Effector memory CD4-positive, alpha-beta T cell (primary cell): Measurements from ENCODE around the gene INMT.

ENCODE experiments used
- DNase-seq, 3 donors: peaks; one replicate each; pipeline ENCODE4 v3.0.0-alpha.2; 2020
- H3K27ac ChIP-seq: 2 replicates; pipeline ENCODE4 v1.7.0; 2013; ENCODE audit warnings: mild to moderate bottlenecking, low read length, moderate library complexity; ENCODE audit not compliant: insufficient read depth, poor library complexity, severe bottlenecking
- H3K27me3 ChIP-seq: replicated peaks from 2 replicates; pipeline ENCODE4 v1.7.0; 2013; ENCODE audit warnings: mild to moderate bottlenecking, low read length; ENCODE audit not compliant: insufficient read depth, control insufficient read depth, poor library complexity, severe bottlenecking
- H3K36me3 ChIP-seq: 2 replicates; pipeline ENCODE4 v1.7.0; 2013; ENCODE audit warnings: mild to moderate bottlenecking, low read length, moderate library complexity; ENCODE audit not compliant: control insufficient read depth, insufficient read depth
- H3K4me1 ChIP-seq: 2 replicates; pipeline ENCODE4 v1.7.0; 2013; ENCODE audit warnings: low read length, mild to moderate bottlenecking; ENCODE audit not compliant: control insufficient read depth, insufficient read depth, poor library complexity, severe bottlenecking
- H3K4me3 ChIP-seq: 2 replicates; pipeline ENCODE4 v1.7.0; 2013; ENCODE audit warnings: low read length, low read depth, mild to moderate bottlenecking; ENCODE audit not compliant: insufficient read depth, poor library complexity, severe bottlenecking
- H3K9me3 ChIP-seq: 2 replicates; pipeline ENCODE4 v1.7.0; 2013; ENCODE audit warnings: mild to moderate bottlenecking, low read length, moderate library complexity; ENCODE audit not compliant: control insufficient read depth
- total RNA-seq, 3 donors: gene quantifications; one replicate each; lab custom pipeline; 2026; lab: John Stamatoyannopoulos, UW

The INMT gene
- total RNA-seq, result 0.26 to 0.52 (median 0.39) reads per million in 3 donors

- H3K36me3 ChIP-seq, result no peaks in the 10 kb centered on the region
- H3K9me3 ChIP-seq, result no peaks in the 10 kb centered on the region
- DNase-seq, result no peak
- no peaks in the 10 kb centered on the region for H3K27me3 ChIP-seq
- no peak within 1 kb of the TSS for H3K27ac ChIP-seq
- H3K4me1 ChIP-seq, result no peaks in the 10 kb centered on the region
- H3K4me3 ChIP-seq, result no peak within 1 kb of the TSS
Measured at GRCh38 chr7:30751696-30752273, at the start of gene INMT. TSS of gene INMT (plus strand) at chr7:30752135. CDS start at chr7:30752151, 16 bp downstream.

GRCh38 chr7:30702200-30702599 lies 49.7 kb upstream of the INMT start:
- no peaks in the 10 kb centered on the region for H3K36me3 ChIP-seq
- peak in 1 of 3 donors; percentile 16 for DNase-seq
- no peak overlapping the region for H3K4me3 ChIP-seq
- no peak overlapping the region for H3K27ac ChIP-seq
- no peaks in the 10 kb centered on the region for H3K4me1 ChIP-seq
- no peaks in the 10 kb centered on the region for H3K27me3 ChIP-seq
- H3K9me3 ChIP-seq, result no peaks in the 10 kb centered on the region

- Histone ChIP-seq H3K9me3 (no peaks in the 10 kb centered on the region), H3K27me3 (no peaks in the 10 kb centered on the region), H3K36me3 (no peaks in the 10 kb centered on the region), H3K27ac (no peak overlapping the region), H3K4me1 (no peaks in the 10 kb centered on the region), H3K4me3 (no peak overlapping the region)
- DNase-seq, result no peak
Measured at GRCh38 chr7:30703756-30704155, 48.2 kb upstream of the INMT start.

- H3K4me3 ChIP-seq, result no peak overlapping the region
- no peaks in the 10 kb centered on the region for H3K4me1 ChIP-seq
- no peaks in the 10 kb centered on the region for H3K27me3 ChIP-seq
- H3K9me3 ChIP-seq, result no peaks in the 10 kb centered on the region
- H3K36me3 ChIP-seq, result no peaks in the 10 kb centered on the region
- H3K27ac ChIP-seq, result no peak overlapping the region
- no peak for DNase-seq
Measured at GRCh38 chr7:30705008-30705407, 46.9 kb upstream of the INMT start.

GRCh38 chr7:30705596-30705995 lies 46.3 kb upstream of the INMT start:
- H3K27ac ChIP-seq, result no peak overlapping the region
- H3K27me3 ChIP-seq, result no peaks in the 10 kb centered on the region
- no peak for DNase-seq

GRCh38 chr7:30706316-30706715 lies 45.6 kb upstream of the INMT start:
- Histone ChIP-seq H3K9me3 (no peaks in the 10 kb centered on the region), H3K27me3 (no peaks in the 10 kb centered on the region), H3K4me1 (no peaks in the 10 kb centered on the region), H3K36me3 (no peaks in the 10 kb centered on the region), H3K4me3 (no peak overlapping the region), H3K27ac (no peak overlapping the region)
- no peak for DNase-seq

More at GRCh38 chr7:30705596-30705995, 46.3 kb upstream of the INMT start:
- no peaks in the 10 kb centered on the region for H3K4me1 ChIP-seq
- no peaks in the 10 kb centered on the region for H3K9me3 ChIP-seq
- no peaks in the 10 kb centered on the region for H3K36me3 ChIP-seq
- H3K4me3 ChIP-seq, result no peak overlapping the region

GRCh38 chr7:30706908-30707307 lies 45.0 kb upstream of the INMT start:
- Histone ChIP-seq H3K4me1 (no peaks in the 10 kb centered on the region), H3K4me3 (no peak overlapping the region), H3K27ac (no peak overlapping the region), H3K36me3 (no peaks in the 10 kb centered on the region), H3K9me3 (no peaks in the 10 kb centered on the region), H3K27me3 (no peaks in the 10 kb centered on the region)
- no peak for DNase-seq

- Histone ChIP-seq H3K4me1 (no peaks in the 10 kb centered on the region), H3K4me3 (no peak overlapping the region), H3K27ac (no peak overlapping the region), H3K9me3 (no peaks in the 10 kb centered on the region), H3K36me3 (no peaks in the 10 kb centered on the region), H3K27me3 (no peaks in the 10 kb centered on the region)
- no peak for DNase-seq
Measured at GRCh38 chr7:30707391-30708357, 44.3 kb upstream of the INMT start.

GRCh38 chr7:30708412-30708811 lies 43.5 kb upstream of the INMT start:
- Histone ChIP-seq H3K4me3 (no peak overlapping the region), H3K27me3 (no peaks in the 10 kb centered on the region), H3K9me3 (no peaks in the 10 kb centered on the region), H3K4me1 (no peaks in the 10 kb centered on the region), H3K27ac (no peak overlapping the region), H3K36me3 (no peaks in the 10 kb centered on the region)
- no peak for DNase-seq

- Histone ChIP-seq H3K27ac (no peak overlapping the region), H3K4me3 (no peak overlapping the region), H3K36me3 (no peaks in the 10 kb centered on the region), H3K4me1 (no peaks in the 10 kb centered on the region), H3K27me3 (no peaks in the 10 kb centered on the region), H3K9me3 (no peaks in the 10 kb centered on the region)
- no peak for DNase-seq
Measured at GRCh38 chr7:30708983-30709382, 43.0 kb upstream of the INMT start.
